Loucy (cell line): ENCODE measurements around the gene PRR5.

Experiments
- H2AFZ ChIP-seq: fragments of 200-600 bp; sonication (generic); 2 replicates; pipeline ENCODE4 v1.6.0; 2016; ENCODE audit warnings: antibody characterized with exemption, mild to moderate bottlenecking, low read length, moderate library complexity
- H3F3A ChIP-seq: fragments of 200-600 bp; 2 replicates; pipeline ENCODE4 v1.6.0; 2016; ENCODE audit warnings: antibody characterized with exemption, low read depth, mild to moderate bottlenecking
- H3K27me3 ChIP-seq: fragments of 200-600 bp; sonication (generic); 2 replicates; pipeline ENCODE4 v1.6.1; 2014; ENCODE audit warnings: low read length, mild to moderate bottlenecking; ENCODE audit not compliant: insufficient read depth, poor library complexity, severe bottlenecking
- H3K36me3 ChIP-seq: fragments of 200-600 bp; sonication (generic); 2 replicates; pipeline ENCODE4 v1.6.1; 2016; ENCODE audit warnings: low read length; ENCODE audit not compliant: insufficient read depth
- H3K4me1 ChIP-seq: fragments of 200-600 bp; sonication (generic); 2 replicates; pipeline ENCODE4 v1.5.1; 2014; ENCODE audit warnings: low read length, mild to moderate bottlenecking; ENCODE audit not compliant: insufficient read depth, poor library complexity, severe bottlenecking
- H3K4me2 ChIP-seq: fragments of 200-600 bp; sonication (generic); 2 replicates; pipeline ENCODE4 v1.6.0; 2014; ENCODE audit warnings: antibody characterized with exemption, low read length, low read depth, mild to moderate bottlenecking; ENCODE audit not compliant: poor library complexity, severe bottlenecking
- H3K4me3 ChIP-seq: fragments of 200-600 bp; sonication (generic); 2 replicates; pipeline ENCODE4 v1.5.1; 2014; ENCODE audit warnings: low read length, mild to moderate bottlenecking, mixed read lengths; ENCODE audit not compliant: poor library complexity, severe bottlenecking
- H3K79me2 ChIP-seq: fragments of 200-600 bp; sonication (generic); 2 replicates; pipeline ENCODE4 v1.6.1; 2014; ENCODE audit warnings: low read length; ENCODE audit not compliant: insufficient read depth
- H3K9ac ChIP-seq: fragments of 200-600 bp; sonication (generic); 2 replicates; pipeline ENCODE4 v1.6.0; 2014; ENCODE audit warnings: mild to moderate bottlenecking, low read depth, low read length, moderate library complexity; ENCODE audit not compliant: poor library complexity, severe bottlenecking
- H3K9me2 ChIP-seq: fragments of 200-600 bp; sonication (generic); replicated peaks from 2 replicates; pipeline ENCODE4 v1.6.1; 2016; ENCODE audit warnings: low read depth, low read length, mixed read lengths
- H3K9me3 ChIP-seq: fragments of 200-600 bp; sonication (generic); 2 replicates; pipeline ENCODE4 v1.6.1; 2014; ENCODE audit warnings: mild to moderate bottlenecking, antibody characterized with exemption, low read length, low read depth; ENCODE audit not compliant: insufficient read depth
- H4K20me1 ChIP-seq: fragments of 200-600 bp; sonication (generic); 2 replicates; pipeline ENCODE4 v1.6.0; 2014; ENCODE audit warnings: antibody characterized with exemption, low read length, mild to moderate bottlenecking; ENCODE audit not compliant: insufficient read depth, poor library complexity, severe bottlenecking
- CTCF ChIP-seq: fragments of 200-600 bp; sonication (generic); conservative IDR thresholded peaks from 2 replicates; pipeline ENCODE4 v1.5.1; 2014; ENCODE audit warnings: mild to moderate bottlenecking, antibody characterized with exemption, low read length
- EZH2phosphoT487 ChIP-seq: fragments of 200-600 bp; IDR thresholded peaks from 2 replicates; pipeline ENCODE4 v1.6.1; 2018; ENCODE audit warnings: antibody characterized with exemption, mild to moderate bottlenecking, moderate library complexity, borderline replicate concordance

Gene PRR5

GRCh38 chr22:44727709-44728108 lies 25.7 kb downstream of the PRR5 start:
- H3K27me3 ChIP-seq: no peaks in the 10 kb centered on the region
- H3F3A ChIP-seq: no peaks in the 10 kb centered on the region
- H3K9me3 ChIP-seq: no peaks in the 10 kb centered on the region
- H2AFZ ChIP-seq: no peak overlapping the region
- H3K4me2 ChIP-seq: no peak overlapping the region
- no peak for TF ChIP-seq CTCF
- no peak for TF ChIP-seq EZH2phosphoT487
- H3K79me2 ChIP-seq: no peaks in the 10 kb centered on the region
- H3K4me1 ChIP-seq: no peaks in the 10 kb centered on the region
- H3K4me3 ChIP-seq: no peak overlapping the region
- H3K36me3 ChIP-seq: no peaks in the 10 kb centered on the region
- no peaks in the 10 kb centered on the region for H4K20me1 ChIP-seq
- H3K9ac ChIP-seq: no peak overlapping the region
- H3K9me2 ChIP-seq: no peaks in the 10 kb centered on the region

GRCh38 chr22:44728761-44729324 lies 26.8 kb downstream of the PRR5 start:
- no peaks in the 10 kb centered on the region for H4K20me1 ChIP-seq
- no peaks in the 10 kb centered on the region for H3K4me1 ChIP-seq
- TF ChIP-seq EZH2phosphoT487: no peak
- TF ChIP-seq CTCF: no peak
- H3K79me2 ChIP-seq: no peaks in the 10 kb centered on the region
- H2AFZ ChIP-seq: no peak overlapping the region
- no peaks in the 10 kb centered on the region for H3K9me3 ChIP-seq
- no peaks in the 10 kb centered on the region for H3K9me2 ChIP-seq
- no peaks in the 10 kb centered on the region for H3K27me3 ChIP-seq
- H3K4me3 ChIP-seq: no peak overlapping the region
- H3K9ac ChIP-seq: no peak overlapping the region
- no peaks in the 10 kb centered on the region for H3F3A ChIP-seq
- H3K36me3 ChIP-seq: no peaks in the 10 kb centered on the region
- no peak overlapping the region for H3K4me2 ChIP-seq

- no peaks in the 10 kb centered on the region for H3K36me3 ChIP-seq
- H4K20me1 ChIP-seq: no peaks in the 10 kb centered on the region
- no peaks in the 10 kb centered on the region for H3K9me2 ChIP-seq
- no peaks in the 10 kb centered on the region for H3F3A ChIP-seq
- H3K4me3 ChIP-seq: no peak overlapping the region
- no peaks in the 10 kb centered on the region for H3K9me3 ChIP-seq
- H3K79me2 ChIP-seq: no peaks in the 10 kb centered on the region
- no peaks in the 10 kb centered on the region for H3K4me1 ChIP-seq
- H3K9ac ChIP-seq: no peak overlapping the region
- no peak overlapping the region for H2AFZ ChIP-seq
- H3K4me2 ChIP-seq: no peak overlapping the region
- no peak for TF ChIP-seq CTCF
- TF ChIP-seq EZH2phosphoT487: no peak
- no peaks in the 10 kb centered on the region for H3K27me3 ChIP-seq
These were observed 27.5 kb downstream of the PRR5 start for GRCh38 chr22:44729391-44730021.
